KOPT-K1 (cell line): Measurements from ENCODE around the gene YPEL4.
A peak's percentile ranks its signal among the peaks of the same experiment; 100 is the strongest.

Experiments
- H3K27ac ChIP-seq: fragments of 200-600 bp; sonication (generic); 2 replicates; pipeline ENCODE4 v1.5.1; 2016; ENCODE audit warnings: antibody characterized with exemption, mild to moderate bottlenecking, low read depth, low read length; ENCODE audit not compliant: poor library complexity, severe bottlenecking
- H3K36me3 ChIP-seq: fragments of 200-600 bp; sonication (generic); 2 replicates; pipeline ENCODE4 v1.5.1; 2017; ENCODE audit warnings: antibody characterized with exemption, mild to moderate bottlenecking, low read length, moderate library complexity; ENCODE audit not compliant: insufficient read depth
- H3K9me3 ChIP-seq: fragments of 200-600 bp; sonication (generic); 2 replicates; pipeline ENCODE4 v1.5.1; 2017; ENCODE audit warnings: antibody characterized with exemption, low read length, mild to moderate bottlenecking; ENCODE audit not compliant: insufficient read depth, poor library complexity, severe bottlenecking

The YPEL4 gene

GRCh38 chr11:57626895-57627294 lies 22.8 kb downstream of the YPEL4 start:
- H3K9me3 ChIP-seq: no peaks in the 10 kb centered on the region
- no peak overlapping the region for H3K27ac ChIP-seq
- no peaks in the 10 kb centered on the region for H3K36me3 ChIP-seq

GRCh38 chr11:57624864-57625263 lies 24.8 kb downstream of the YPEL4 start:
- Histone ChIP-seq H3K9me3 (peaks cover 6% of the 10 kb centered on the region), H3K36me3 (no peaks in the 10 kb centered on the region), H3K27ac (no peak overlapping the region)

GRCh38 chr11:57622263-57622662 lies 27.4 kb downstream of the YPEL4 start:
- H3K9me3 ChIP-seq: peaks cover 14% of the 10 kb centered on the region
- no peaks in the 10 kb centered on the region for H3K36me3 ChIP-seq
- no peak overlapping the region for H3K27ac ChIP-seq

- Histone ChIP-seq H3K36me3 (no peaks in the 10 kb centered on the region), H3K9me3 (peaks cover 14% of the 10 kb centered on the region), H3K27ac (no peak overlapping the region)
Measured at GRCh38 chr11:57620467-57620866, 29.2 kb downstream of the YPEL4 start.

- Histone ChIP-seq H3K27ac (no peak overlapping the region), H3K9me3 (peaks cover 14% of the 10 kb centered on the region), H3K36me3 (no peaks in the 10 kb centered on the region)
Measured at GRCh38 chr11:57619331-57619730, 30.4 kb downstream of the YPEL4 start.

- Histone ChIP-seq H3K27ac (no peak overlapping the region), H3K36me3 (no peaks in the 10 kb centered on the region), H3K9me3 (peaks cover 14% of the 10 kb centered on the region)
Measured at GRCh38 chr11:57618438-57618837, 31.3 kb downstream of the YPEL4 start.

- H3K27ac ChIP-seq: no peak overlapping the region
- peaks cover 14% of the 10 kb centered on the region for H3K9me3 ChIP-seq
- H3K36me3 ChIP-seq: no peaks in the 10 kb centered on the region
Measured at GRCh38 chr11:57616595-57616994, 33.1 kb downstream of the YPEL4 start.

- Histone ChIP-seq H3K36me3 (no peaks in the 10 kb centered on the region), H3K27ac (no peak overlapping the region), H3K9me3 (peaks cover 12% of the 10 kb centered on the region)
Measured at GRCh38 chr11:57615308-57615707, 34.4 kb downstream of the YPEL4 start.

GRCh38 chr11:57614234-57614772 lies 35.4 kb downstream of the YPEL4 start:
- Histone ChIP-seq H3K36me3 (no peaks in the 10 kb centered on the region), H3K9me3 (peaks cover 3% of the 10 kb centered on the region), H3K27ac (no peak overlapping the region)

- no peaks in the 10 kb centered on the region for H3K36me3 ChIP-seq
- H3K27ac ChIP-seq: no peak overlapping the region
- H3K9me3 ChIP-seq: no peaks in the 10 kb centered on the region
Measured at GRCh38 chr11:57610170-57610569, 39.5 kb downstream of the YPEL4 start.

- Histone ChIP-seq H3K36me3 (no peaks in the 10 kb centered on the region), H3K27ac (peak overlapping the region; percentile 50), H3K9me3 (no peaks in the 10 kb centered on the region)
Measured at GRCh38 chr11:57605028-57605420, 44.7 kb downstream of the YPEL4 start.

GRCh38 chr11:57604296-57605027 lies 45.2 kb downstream of the YPEL4 start:
- no peaks in the 10 kb centered on the region for H3K36me3 ChIP-seq
- peak overlapping the region; percentile 50 for H3K27ac ChIP-seq
- H3K9me3 ChIP-seq: no peaks in the 10 kb centered on the region

- Histone ChIP-seq H3K27ac (no peak overlapping the region), H3K36me3 (no peaks in the 10 kb centered on the region), H3K9me3 (no peaks in the 10 kb centered on the region)
Measured at GRCh38 chr11:57601297-57601696, 48.4 kb downstream of the YPEL4 start.

- no peak overlapping the region for H3K27ac ChIP-seq
- no peaks in the 10 kb centered on the region for H3K9me3 ChIP-seq
- H3K36me3 ChIP-seq: no peaks in the 10 kb centered on the region
Measured at GRCh38 chr11:57599381-57599780, 50.3 kb downstream of the YPEL4 start.

- no peak overlapping the region for H3K27ac ChIP-seq
- no peaks in the 10 kb centered on the region for H3K9me3 ChIP-seq
- H3K36me3 ChIP-seq: no peaks in the 10 kb centered on the region
Measured at GRCh38 chr11:57598831-57599155, 50.9 kb downstream of the YPEL4 start.
